K562 (cell line): Measurements from ENCODE around the gene TMEM187. TPM values are rescaled to one million over a fixed set of nuclear protein-coding genes. Genes with fewer than 3 reads are reported as not detected.

ENCODE experiments used
- ATAC-seq: fragments of 200-7000 bp; cut with Tn5 transposase; 3 replicates; pipeline ENCODE4 v1.9.1; 2020; ENCODE audit warnings: moderate library complexity
- BruUV-seq: library from RNA; stranded (reverse); fragments of 400-500 nt; replicated peaks from 2 replicates; lab custom pipeline; 2021; lab: Mats Ljungman, UMichigan
- CTCF ChIA-PET: fragments of 300-600 bp; formaldehyde crosslinking; extraction: SDS; loops from one replicate; lab custom pipeline; 2021; ENCODE audit warnings: low intra/inter-chr PET ratio; lab: Yijun Ruan, JAX
- POLR2A ChIA-PET: fragments of 300-600, 350-650 bp; sonication (Branson Sonifier 250); formaldehyde crosslinking; extraction: SDS; loops from one replicate; lab custom pipeline; 2021; ENCODE audit warnings: antibody characterized with exemption, inconsistent platforms; lab: Yijun Ruan, JAX
- DNase-seq, 4 experiments: peaks; one replicate each; pipeline versions ENCODE4 v3.0.0 to v3.0.0-alpha.2; 2011 to 2018; ENCODE audit warnings: low spot score in 3 of 4, mixed read lengths in 3 of 4; ENCODE audit errors: extremely low read depth in 1 of 4
- FAIRE-seq: peaks from 2 replicates; lab custom pipeline; 2011; peaks lifted over from hg19 to GRCh38; lab: Jason Lieb, UNC
- H2AFZ ChIP-seq: 2 replicates; pipeline ENCODE4 v1.6.0; 2011; ENCODE audit warnings: low read depth, low read length, control low read depth, inconsistent platforms
- H3K27ac ChIP-seq: fragments of 200-600 bp; 3 replicates; pipeline ENCODE4 v1.8.0; 2011; ENCODE audit warnings: low read depth, mild to moderate bottlenecking, control low read depth, inconsistent platforms, low read length, moderate library complexity, mixed read lengths; ENCODE audit errors: extremely low read depth
- H3K27me3 ChIP-seq, 2 experiments: fragments of 300-600 bp in 1 of 2; 2 replicates in 1 of 2; 3 replicates in 1 of 2; pipeline versions ENCODE4 v1.6.0 to v1.8.0; 2011; ENCODE audit warnings: inconsistent platforms in 2 of 2, low read length in 2 of 2, mild to moderate bottlenecking in 1 of 2, mixed read lengths in 1 of 2, moderate library complexity in 1 of 2; ENCODE audit not compliant: control insufficient read depth in 2 of 2, insufficient read depth in 2 of 2
- H3K36me3 ChIP-seq: fragments of 300-600 bp; 3 replicates; pipeline ENCODE4 v1.8.0; 2011; ENCODE audit warnings: mild to moderate bottlenecking, low read length, inconsistent platforms; ENCODE audit not compliant: control insufficient read depth, insufficient read depth
- H3K4me1 ChIP-seq, 2 experiments: fragments of 200-600 bp in 1 of 2; replicated peaks in 1 of 2; 2 replicates in 1 of 2; 3 replicates in 1 of 2; pipeline versions ENCODE4 v1.5.1 to v1.8.0; 2011; ENCODE audit warnings: inconsistent platforms in 2 of 2, low read length in 2 of 2, mild to moderate bottlenecking in 1 of 2, mixed read lengths in 1 of 2, moderate library complexity in 1 of 2; ENCODE audit not compliant: control insufficient read depth in 2 of 2, insufficient read depth in 2 of 2
- H3K4me2 ChIP-seq: 2 replicates; pipeline ENCODE4 v1.6.1; 2011; ENCODE audit warnings: low read length, control low read depth, inconsistent platforms, mixed read lengths; ENCODE audit not compliant: insufficient read depth
- H3K4me3 ChIP-seq: fragments of 200-600 bp; sonication (generic), shearing (Covaris generic); 2 replicates; pipeline ENCODE4 v1.5.1; 2016; ENCODE audit warnings: control low read depth, inconsistent platforms
- H3K79me2 ChIP-seq: fragments of 200-600 bp; 3 replicates; pipeline ENCODE4 v1.8.0; 2011; ENCODE audit warnings: low read length, inconsistent platforms; ENCODE audit not compliant: control insufficient read depth, insufficient read depth
- H3K9ac ChIP-seq, 2 experiments: 2 replicates each; pipeline versions ENCODE4 v1.6.0 to v1.6.1; 2011; ENCODE audit warnings: low read depth in 2 of 2, low read length in 2 of 2, control low read depth in 1 of 2, inconsistent platforms in 1 of 2, mild to moderate bottlenecking in 1 of 2, mixed read lengths in 1 of 2; ENCODE audit not compliant: insufficient read depth in 1 of 2
- H3K9me1 ChIP-seq: one replicate; pipeline ENCODE4 v1.6.0; 2011; ENCODE audit warnings: inconsistent platforms, mild to moderate bottlenecking, low read length, moderate library complexity; ENCODE audit not compliant: control insufficient read depth, insufficient read depth
- H3K9me3 ChIP-seq: replicated peaks from 2 replicates; pipeline ENCODE4 v1.5.1; 2011; ENCODE audit warnings: low read depth, low read length, inconsistent platforms; ENCODE audit not compliant: control insufficient read depth, insufficient read depth
- H4K20me1 ChIP-seq: replicated peaks from 2 replicates; pipeline ENCODE4 v1.6.1; 2011; ENCODE audit warnings: low read length, inconsistent platforms, mixed read lengths; ENCODE audit not compliant: control insufficient read depth, insufficient read depth
- CHD2 ChIP-seq: IDR thresholded peaks from 2 replicates; pipeline ENCODE4 v1.6.1; 2011; ENCODE audit warnings: low read depth, low read length
- DMBX1 ChIP-seq: fragments of 250-450 bp; sonication (Bioruptor Pico); IDR thresholded peaks from 2 replicates; pipeline ENCODE4 v1.8.0; 2022; ENCODE audit warnings: inconsistent platforms, mild to moderate bottlenecking, moderate library complexity, borderline replicate concordance
- ELK3 ChIP-seq: fragments of 450-650 bp; formaldehyde crosslinking; IDR thresholded peaks from 2 replicates; pipeline ENCODE4 v1.4.0; 2020; ENCODE audit warnings: mild to moderate bottlenecking
- HDAC6 ChIP-seq: IDR thresholded peaks from 2 replicates; pipeline ENCODE4 v1.6.1; 2012; ENCODE audit warnings: low read depth, mild to moderate bottlenecking, control low read depth, inconsistent platforms, low read length, moderate library complexity
- PYGO2 ChIP-seq: fragments of 450-650 bp; IDR thresholded peaks from 2 replicates; pipeline ENCODE4 v1.6.1; 2016; ENCODE audit warnings: mild to moderate bottlenecking, missing genetic modification characterization, moderate library complexity, missing compliant biosample characterization
- ZBTB9 ChIP-seq: fragments of 450-650 bp; formaldehyde crosslinking; IDR thresholded peaks from 2 replicates; pipeline ENCODE4 v1.4.0; 2020; ENCODE audit warnings: mild to moderate bottlenecking, moderate library complexity
- ZNF121 ChIP-seq: sonication (generic); formaldehyde crosslinking; conservative IDR thresholded peaks from 2 replicates; pipeline ENCODE4 v1.8.0; 2022; ENCODE audit warnings: missing genetic modification reagents
- ZNF124 ChIP-seq: sonication (generic); formaldehyde crosslinking; IDR thresholded peaks from 2 replicates; pipeline ENCODE4 v1.8.1; 2022; ENCODE audit warnings: missing genetic modification reagents
- ZNF449 ChIP-seq: fragments of 250-450 bp; sonication (Bioruptor Pico); IDR thresholded peaks from 2 replicates; pipeline ENCODE4 v1.8.0; 2022; ENCODE audit warnings: moderate library complexity, mild to moderate bottlenecking, inconsistent platforms
- ZNF512 ChIP-seq: IDR thresholded peaks from 2 replicates; pipeline ENCODE4 v1.6.1; 2016; ENCODE audit warnings: missing genetic modification characterization, missing compliant biosample characterization
- ZNF551 ChIP-seq: fragments of 250-450 bp; sonication (Bioruptor Pico); IDR thresholded peaks from 2 replicates; pipeline ENCODE4 v1.5.0; 2021; ENCODE audit warnings: mild to moderate bottlenecking, moderate library complexity
- ZNF57 ChIP-seq: fragments of 450-650 bp; formaldehyde crosslinking; IDR thresholded peaks from 2 replicates; pipeline ENCODE4 v1.4.0; 2020; ENCODE audit warnings: mild to moderate bottlenecking, moderate library complexity
- WGBS: fragments of 100-300 bp; shearing (Covaris generic); methylation state at CpG from one replicate; pipeline ENCODE4 v1.1.6; 2016; ENCODE audit warnings: low coverage, mixed read lengths; ENCODE audit not compliant: insufficient coverage; ENCODE audit errors: missing lambda C conversion rate; 5-methylcytosine and 5-hydroxymethylcytosine counted together
- in situ Hi-C: fragments of 300-500 bp; cut with MboI; formaldehyde crosslinking; loops from 4 replicates; pipeline ENCODE4 v1.15.0; 2018; ENCODE audit warnings: inconsistent platforms, mixed read lengths
- intact Hi-C: fragments of 100-400 bp; cut with micrococcal nuclease; formaldehyde crosslinking; loops from 2 replicates; pipeline ENCODE4 v1.14.2; 2022
- polyA plus RNA-seq, 8 experiments: library from polyadenylated mRNA; depleted of rRNA in 4 of 8; stranded (reverse) in 5 of 8; unstranded in 3 of 8; fragments of >200 nt; fragmentation: Nextera tagmentation in 2 of 8; fragmentation: Illumina TruSeq in 1 of 8; extraction: Ambion mirVana in 2 of 8; extraction: Trizol in 1 of 8; gene quantifications; 2 replicates each; pipeline versions ENCODE4 v1.2.1 to v1.2.3, GENCODE V29; 2011 to 2014; ENCODE audit warnings: inconsistent platforms in 1 of 8, missing spikeins in 1 of 8
- total RNA-seq, 7 experiments: library from RNA; depleted of rRNA in 6 of 7; stranded (reverse); fragments of >200 nt in 6 of 7; fragmentation: Illumina TruSeq in 2 of 7; extraction: Trizol in 2 of 7; gene quantifications; 2 replicates each; pipeline versions ENCODE4 v1.2.1 to v1.2.3, GENCODE V29; 2011 to 2021; ENCODE audit warnings: low replicate concordance in 1 of 7

Gene TMEM187
- total and polyA plus RNA-seq, 9 of the 15 experiments (the other 6 are each of a cell fraction or from before 2014, with no cell fraction given), result 0.13 to 6.4 (median 1.6) TPM

- H3K27me3 ChIP-seq, result no peaks in the 10 kb centered on the region
- H3K9me1 ChIP-seq, result no peaks in the 10 kb centered on the region
- peaks cover 3% of the 10 kb centered on the region; the same call in 1 of the 3 replicates for H3K79me2 ChIP-seq
- POLR2A ChIA-PET, result interaction anchor here (0.7 to 1.3 kb wide), 3 partner anchors 15 to 458 kb away, joined by 3 to 4 read pairs (median 3); partner anchors contain the start of gene UBL4A
- no peak overlapping the region for H3K4me2 ChIP-seq
- no TSS peak for BruUV-seq
- H3K4me3 ChIP-seq, result no peak overlapping the region
- peaks cover 80% of the 10 kb centered on the region; the same call in 2 of the 3 replicates for H3K36me3 ChIP-seq
- H3K9ac ChIP-seq, result 0 out of 4 replicates have a peak overlapping the region, but pooled peaks of 1 of the 2 experiments have one; percentile 45
- no peak overlapping the region for H2AFZ ChIP-seq
- DNase-seq (no peak), FAIRE-seq (no peak), ATAC-seq (no peak)
- intact Hi-C loops, result no loop called here
- no peak overlapping the region for H3K27ac ChIP-seq
- 85% methylated on average over 9 of the region's 13 CpGs for WGBS
- H4K20me1 ChIP-seq, result no peaks in the 10 kb centered on the region
- no peaks in the 10 kb centered on the region for H3K9me3 ChIP-seq
- TF ChIP-seq ZNF512 (tag), result no peak
- no peak for TF ChIP-seq ZNF57 (CRISPR knock-in tag)
- no peak for TF ChIP-seq ZNF121 (CRISPR knock-in tag)
- no peak for TF ChIP-seq CHD2
- TF ChIP-seq ZBTB9, result no peak
- TF ChIP-seq PYGO2, result no peak
- TF ChIP-seq HDAC6, result no peak
- no peak for TF ChIP-seq ZNF551
- no peak for TF ChIP-seq ZNF124 (CRISPR knock-in tag)
- TF ChIP-seq DMBX1 (CRISPR knock-in tag), result no peak
- TF ChIP-seq ZNF449, result no peak
- TF ChIP-seq ELK3 (CRISPR knock-in tag), result no peak
- TF ChIP-seq, all 486 proteins: peak for 0
- H3K4me1 ChIP-seq, result peaks cover 0 to 11% of the 10 kb centered on the region in 2 experiments; a peak in 2 of 5 replicates
- in situ Hi-C loops, result no loop called here
- CTCF ChIA-PET, result no interaction called here
Measured at GRCh38 chrX:154028502-154029184, 56.1 kb downstream of the TMEM187 start.
